ENCODE measurements around the gene CABP2.

Gene CABP2

GRCh38 chr11:67544616-67545242, 21.5 kb upstream of the CABP2 start:
- TF ChIP-seq POLR2AphosphoS5 (IDR thresholded peaks at IDR 0.05; ENCODE audit: low read depth, low read length) = no peak
- TF ChIP-seq SIN3A (IDR thresholded peaks at IDR 0.05; ENCODE audit: borderline replicate concordance, insufficient read depth, low read length) = no peak
- TF ChIP-seq FOXP2 (optimal IDR thresholded peaks at IDR 0.05; ENCODE audit: borderline replicate concordance, extremely low read depth, extremely low read length, insufficient read depth) = no peak
- TF ChIP-seq, protein P1, sequence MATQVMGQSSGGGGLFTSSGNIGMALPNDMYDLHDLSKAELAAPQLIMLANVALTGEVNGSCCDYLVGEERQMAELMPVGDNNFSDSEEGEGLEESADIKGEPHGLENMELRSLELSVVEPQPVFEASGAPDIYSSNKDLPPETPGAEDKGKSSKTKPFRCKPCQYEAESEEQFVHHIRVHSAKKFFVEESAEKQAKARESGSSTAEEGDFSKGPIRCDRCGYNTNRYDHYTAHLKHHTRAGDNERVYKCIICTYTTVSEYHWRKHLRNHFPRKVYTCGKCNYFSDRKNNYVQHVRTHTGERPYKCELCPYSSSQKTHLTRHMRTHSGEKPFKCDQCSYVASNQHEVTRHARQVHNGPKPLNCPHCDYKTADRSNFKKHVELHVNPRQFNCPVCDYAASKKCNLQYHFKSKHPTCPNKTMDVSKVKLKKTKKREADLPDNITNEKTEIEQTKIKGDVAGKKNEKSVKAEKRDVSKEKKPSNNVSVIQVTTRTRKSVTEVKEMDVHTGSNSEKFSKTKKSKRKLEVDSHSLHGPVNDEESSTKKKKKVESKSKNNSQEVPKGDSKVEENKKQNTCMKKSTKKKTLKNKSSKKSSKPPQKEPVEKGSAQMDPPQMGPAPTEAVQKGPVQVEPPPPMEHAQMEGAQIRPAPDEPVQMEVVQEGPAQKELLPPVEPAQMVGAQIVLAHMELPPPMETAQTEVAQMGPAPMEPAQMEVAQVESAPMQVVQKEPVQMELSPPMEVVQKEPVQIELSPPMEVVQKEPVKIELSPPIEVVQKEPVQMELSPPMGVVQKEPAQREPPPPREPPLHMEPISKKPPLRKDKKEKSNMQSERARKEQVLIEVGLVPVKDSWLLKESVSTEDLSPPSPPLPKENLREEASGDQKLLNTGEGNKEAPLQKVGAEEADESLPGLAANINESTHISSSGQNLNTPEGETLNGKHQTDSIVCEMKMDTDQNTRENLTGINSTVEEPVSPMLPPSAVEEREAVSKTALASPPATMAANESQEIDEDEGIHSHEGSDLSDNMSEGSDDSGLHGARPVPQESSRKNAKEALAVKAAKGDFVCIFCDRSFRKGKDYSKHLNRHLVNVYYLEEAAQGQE (IDR thresholded peaks at IDR 0.05; ENCODE audit: insufficient read depth in 1 of 2, low read depth in 2 of 2, low read length in 2 of 2) = no peak
- no peak for TF ChIP-seq TAF1 (IDR thresholded peaks at IDR 0.05; ENCODE audit: borderline replicate concordance, insufficient read depth, low read length)

DNA sequence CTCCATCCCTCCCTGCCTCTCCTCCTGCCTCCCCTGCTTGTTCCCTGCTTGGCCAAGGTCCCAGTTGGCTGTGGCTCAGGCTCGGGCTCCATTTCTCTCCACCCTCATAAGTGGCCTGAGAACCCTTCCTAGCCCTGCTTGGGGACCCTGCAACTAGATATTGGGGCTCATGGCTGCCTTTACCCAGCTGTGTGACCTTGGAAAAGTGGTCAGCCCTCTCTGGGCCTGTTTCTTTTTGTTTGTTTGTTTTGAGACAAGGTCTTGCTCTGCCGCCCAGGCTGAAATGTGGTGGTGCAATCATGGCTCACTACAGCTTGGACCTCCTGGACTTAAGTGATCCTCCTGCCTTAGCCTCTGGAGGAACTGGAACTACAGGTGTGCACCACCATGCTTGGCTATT, 20.3 kb upstream of the CABP2 start:
- TF ChIP-seq POLR2AphosphoS5 (IDR thresholded peaks at IDR 0.05; ENCODE audit: low read depth, low read length) (no peak), SIN3A (IDR thresholded peaks at IDR 0.05; ENCODE audit: borderline replicate concordance, insufficient read depth, low read length) (no peak), TAF1 (IDR thresholded peaks at IDR 0.05; ENCODE audit: borderline replicate concordance, insufficient read depth, low read length) (no peak), FOXP2 (optimal IDR thresholded peaks at IDR 0.05; ENCODE audit: borderline replicate concordance, extremely low read depth, extremely low read length, insufficient read depth) (no peak)
- TF ChIP-seq, protein P1 (IDR thresholded peaks at IDR 0.05; ENCODE audit: insufficient read depth in 1 of 2, low read depth in 2 of 2, low read length in 2 of 2) = no peak

GRCh38 chr11:67542971-67543370, 19.7 kb upstream of the CABP2 start:
- TF ChIP-seq, protein P1 (IDR thresholded peaks at IDR 0.05; ENCODE audit: insufficient read depth in 1 of 2, low read depth in 2 of 2, low read length in 2 of 2) = no peak
- no peak for TF ChIP-seq TAF1 (IDR thresholded peaks at IDR 0.05; ENCODE audit: borderline replicate concordance, insufficient read depth, low read length)
- no peak for TF ChIP-seq POLR2AphosphoS5 (IDR thresholded peaks at IDR 0.05; ENCODE audit: low read depth, low read length)
- TF ChIP-seq FOXP2 (optimal IDR thresholded peaks at IDR 0.05; ENCODE audit: borderline replicate concordance, extremely low read depth, extremely low read length, insufficient read depth) = no peak
- TF ChIP-seq SIN3A (IDR thresholded peaks at IDR 0.05; ENCODE audit: borderline replicate concordance, insufficient read depth, low read length) = no peak

DNA sequence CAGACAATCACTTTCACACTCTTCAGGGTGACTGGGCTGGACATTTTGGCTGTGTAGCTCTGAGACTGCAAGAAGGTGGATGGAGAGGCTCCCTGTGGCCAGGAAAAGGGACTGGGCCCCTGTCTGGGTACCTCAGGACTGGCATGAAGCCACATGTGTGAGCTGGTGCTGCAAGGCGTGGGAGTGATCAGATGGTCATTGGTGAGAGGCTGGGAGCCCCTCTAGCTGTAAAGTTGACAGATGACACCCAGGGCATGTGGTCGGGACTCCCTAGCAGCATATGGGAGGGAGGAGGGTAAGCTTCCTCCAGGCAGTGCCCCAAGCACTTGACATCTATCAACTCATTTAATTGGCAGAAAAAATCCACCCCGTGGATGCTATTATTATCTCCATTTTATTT, 18.9 kb upstream of the CABP2 start:
- TF ChIP-seq TAF1 (IDR thresholded peaks at IDR 0.05; ENCODE audit: borderline replicate concordance, insufficient read depth, low read length) (no peak), POLR2AphosphoS5 (IDR thresholded peaks at IDR 0.05; ENCODE audit: low read depth, low read length) (no peak), SIN3A (IDR thresholded peaks at IDR 0.05; ENCODE audit: borderline replicate concordance, insufficient read depth, low read length) (no peak), FOXP2 (optimal IDR thresholded peaks at IDR 0.05; ENCODE audit: borderline replicate concordance, extremely low read depth, extremely low read length, insufficient read depth) (no peak)
- TF ChIP-seq, protein P1 (IDR thresholded peaks at IDR 0.05; ENCODE audit: insufficient read depth in 1 of 2, low read depth in 2 of 2, low read length in 2 of 2) = no peak

Data from PFSK-1 (cell line).